GM12873 (cell line): ENCODE results near the gene CAMSAP1.

Source experiments
- CTCF ChIP-seq: IDR thresholded peaks from 2 replicates; pipeline ENCODE4 v1.5.1; 2012; ENCODE audit warnings: low read depth, mild to moderate bottlenecking, moderate library complexity, low read length, control low read depth; ENCODE audit not compliant: insufficient read depth; ENCODE audit errors: missing control alignments

Gene CAMSAP1

DNA sequence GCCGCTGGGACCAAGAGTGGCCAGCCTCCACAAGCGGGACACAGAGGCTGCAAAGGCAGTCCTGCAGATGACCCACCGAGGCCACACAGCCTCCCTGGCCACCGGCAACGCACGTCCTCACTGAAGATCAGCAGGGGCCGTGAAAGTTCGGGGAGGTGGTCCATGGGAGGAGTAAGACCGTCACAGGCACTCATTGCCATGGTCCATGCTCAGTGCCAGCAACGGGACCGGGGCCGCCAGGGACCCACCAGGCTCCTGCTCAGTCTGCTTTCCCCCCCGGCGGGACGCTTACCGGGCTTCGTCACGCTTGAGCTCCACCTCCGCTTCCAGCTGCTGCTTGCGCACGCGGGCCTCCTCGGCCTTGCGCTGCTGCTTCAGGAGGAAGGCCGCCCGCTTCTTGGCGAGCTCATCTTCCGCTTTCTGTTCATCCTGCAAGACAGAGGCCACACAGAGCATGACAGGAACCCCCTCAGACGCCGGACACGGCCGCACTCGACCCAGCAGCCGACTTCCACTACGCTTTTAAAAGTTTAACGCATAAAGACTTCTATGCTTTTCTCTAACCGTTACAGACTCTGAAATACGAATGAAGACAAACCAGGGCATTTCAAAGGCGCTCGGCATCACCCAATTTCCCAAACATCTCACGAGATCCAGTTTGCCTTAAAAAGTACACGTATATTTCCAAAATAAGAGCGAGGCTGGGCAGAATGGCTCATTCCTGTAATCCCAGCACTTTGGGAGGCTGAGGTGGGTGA, 88.4 kb downstream of the CAMSAP1 start:
- TF ChIP-seq CTCF: no peak

DNA sequence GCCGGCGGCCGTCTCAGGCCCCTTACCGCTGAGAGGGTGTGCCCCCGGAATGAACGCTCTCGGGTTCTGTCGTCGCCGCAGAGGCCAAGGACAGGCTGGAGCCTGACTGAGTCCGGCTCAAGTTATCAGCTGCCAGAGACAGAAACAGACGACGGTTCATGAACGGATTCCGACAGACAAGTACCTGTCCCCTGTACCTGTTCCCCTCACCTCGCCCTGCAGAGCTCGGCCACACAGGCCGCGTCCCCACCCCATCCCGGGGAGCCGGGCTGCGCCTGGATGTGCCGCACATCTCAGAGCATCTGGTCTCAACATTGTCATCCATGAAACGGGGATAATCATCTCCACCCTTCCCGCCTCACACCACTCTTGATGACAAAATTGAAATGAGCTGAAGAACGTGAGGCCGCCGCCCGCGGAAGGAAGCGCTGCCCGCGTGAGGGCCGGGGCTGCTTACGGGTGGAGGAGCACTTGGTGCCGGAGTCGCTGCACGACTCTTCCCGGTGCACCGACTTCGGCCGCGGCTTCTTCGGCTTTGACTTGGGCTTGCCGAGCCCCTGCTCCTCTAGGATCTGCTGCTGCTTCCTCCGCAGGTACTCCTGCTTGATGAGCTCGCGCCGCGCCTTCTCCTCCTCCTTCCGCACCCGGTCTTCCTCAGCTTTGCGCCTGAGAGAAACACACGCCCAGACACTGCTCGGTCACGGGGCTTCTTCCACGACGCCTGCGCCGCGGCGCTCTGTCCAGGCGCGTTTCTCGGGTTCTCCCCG, 89.2 kb downstream of the CAMSAP1 start:
- no peak for TF ChIP-seq CTCF

DNA sequence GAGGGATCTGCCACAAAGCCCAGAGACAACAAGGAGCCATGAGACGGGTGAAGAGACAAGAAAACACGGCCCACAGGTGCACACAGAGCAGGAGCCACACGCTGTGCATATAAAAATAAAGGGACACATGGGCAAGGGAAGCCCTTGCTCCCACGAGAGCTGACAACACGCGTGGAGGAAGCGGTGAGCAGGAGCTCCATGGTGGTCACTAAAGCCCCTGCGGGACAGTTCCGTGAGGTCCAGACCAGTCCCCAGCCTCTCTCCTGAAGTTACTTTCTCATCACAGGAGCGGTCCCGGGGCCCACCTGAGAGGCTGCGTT, 90.7 kb downstream of the CAMSAP1 start:
- TF ChIP-seq CTCF: no peak

DNA sequence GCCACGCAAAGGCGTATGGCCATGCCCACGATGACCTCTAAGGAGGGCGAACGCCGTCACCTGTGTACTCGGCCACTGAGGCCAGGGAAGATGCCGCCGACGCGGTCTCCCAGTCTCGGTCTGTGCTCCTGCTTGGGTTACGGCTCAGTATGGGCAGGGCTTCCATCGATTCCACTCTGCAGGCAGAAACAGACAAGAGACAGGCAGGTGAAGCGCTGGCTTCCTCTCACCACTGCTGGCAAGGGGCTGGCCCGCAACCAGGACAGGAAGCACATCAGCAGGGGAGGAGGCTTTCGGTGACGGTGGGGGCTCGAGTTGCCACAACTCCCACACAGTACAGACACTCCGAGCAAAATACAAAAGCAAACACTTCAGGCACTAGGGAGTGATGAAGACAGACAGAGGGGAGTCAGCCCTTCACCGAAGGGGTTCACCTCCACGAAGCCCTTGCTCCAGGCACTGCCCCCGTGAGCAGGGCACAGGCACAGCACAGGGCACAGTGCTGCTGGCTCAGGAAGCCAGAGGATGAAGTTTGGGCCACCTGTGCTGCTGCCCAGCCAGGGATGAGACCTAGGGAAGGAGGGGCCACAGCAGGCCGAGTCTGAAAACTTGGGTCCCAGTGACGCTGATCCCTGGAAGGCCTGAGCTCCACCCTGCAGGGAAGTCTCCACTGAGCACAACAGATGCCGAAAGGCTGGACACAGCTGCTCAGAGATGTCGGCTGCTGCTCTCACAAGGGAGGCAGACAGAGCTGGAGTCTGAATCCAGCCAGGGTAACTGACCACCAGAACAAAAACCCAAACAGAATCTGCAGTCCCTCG, 91.3 kb downstream of the CAMSAP1 start:
- TF ChIP-seq CTCF: no peak

- no peak for TF ChIP-seq CTCF
Measured at GRCh38 chr9:135815413-135815812, 91.9 kb downstream of the CAMSAP1 start.

- no peak for TF ChIP-seq CTCF
Measured at GRCh38 chr9:135814421-135815095, 92.8 kb downstream of the CAMSAP1 start.

DNA sequence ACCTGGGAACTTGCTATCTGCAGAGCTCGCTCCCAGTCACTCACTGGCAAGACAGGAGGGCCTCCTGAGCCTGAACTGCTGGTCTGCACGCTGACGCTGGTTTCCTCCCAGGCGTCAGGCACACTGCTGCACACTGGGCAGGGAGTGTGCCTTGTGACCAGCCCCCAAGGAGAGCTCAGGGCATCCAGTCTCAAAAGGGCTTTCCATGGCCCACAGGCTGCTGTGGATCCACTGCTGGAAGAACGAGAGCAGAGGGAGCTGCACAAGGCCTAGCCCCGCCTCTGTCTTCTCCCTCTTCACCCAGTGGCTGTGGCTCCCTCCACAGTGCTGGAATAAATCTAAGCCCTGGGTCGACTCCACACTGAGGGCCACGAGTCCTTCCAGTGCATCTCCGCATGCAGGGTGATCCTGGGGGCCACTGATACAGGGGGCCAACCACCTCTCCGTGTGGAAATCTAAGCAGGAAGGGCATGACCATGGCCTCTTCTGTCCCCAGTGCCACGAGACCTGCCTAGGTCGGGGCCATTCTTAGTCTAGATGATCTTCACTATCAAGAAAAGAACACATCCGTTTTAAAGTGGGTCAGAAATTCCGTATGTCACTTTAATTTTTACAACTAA, 93.6 kb downstream of the CAMSAP1 start:
- TF ChIP-seq CTCF: no peak
